GM19025 (cell line): ENCODE data around the gene MYH14.

ENCODE experiments used
- ATAC-seq: cut with Tn5 transposase; IDR thresholded peaks from one replicate; pipeline ENCODE4 v1.9.1; 2021; ENCODE audit warnings: mild to moderate bottlenecking, low read depth, moderate library complexity; ENCODE audit not compliant: unreplicated experiment

MYH14 gene

GRCh38 chr19:50281491-50281890 lies 78.1 kb downstream of the MYH14 start:
- ATAC-seq = no peak

DNA sequence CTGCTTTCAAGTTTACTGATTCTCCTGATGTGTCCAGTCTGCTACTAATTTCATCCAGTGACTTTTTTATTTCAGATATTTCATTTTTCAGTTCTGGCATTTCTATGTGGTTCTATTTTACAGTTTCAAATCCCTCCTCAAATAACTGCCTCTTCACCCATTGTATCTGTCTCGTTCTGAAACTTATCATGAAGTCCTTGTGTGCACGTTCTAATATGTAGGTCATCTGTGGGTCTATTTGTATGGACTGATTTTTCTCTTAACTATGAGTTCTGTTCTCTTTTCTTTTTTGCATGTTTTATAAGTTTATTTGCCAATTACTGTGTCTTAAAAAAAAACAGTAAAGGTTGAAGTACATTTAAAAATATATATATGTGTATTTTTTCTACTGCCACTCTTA lies 82.4 kb downstream of the MYH14 start:
- no peak for ATAC-seq

DNA sequence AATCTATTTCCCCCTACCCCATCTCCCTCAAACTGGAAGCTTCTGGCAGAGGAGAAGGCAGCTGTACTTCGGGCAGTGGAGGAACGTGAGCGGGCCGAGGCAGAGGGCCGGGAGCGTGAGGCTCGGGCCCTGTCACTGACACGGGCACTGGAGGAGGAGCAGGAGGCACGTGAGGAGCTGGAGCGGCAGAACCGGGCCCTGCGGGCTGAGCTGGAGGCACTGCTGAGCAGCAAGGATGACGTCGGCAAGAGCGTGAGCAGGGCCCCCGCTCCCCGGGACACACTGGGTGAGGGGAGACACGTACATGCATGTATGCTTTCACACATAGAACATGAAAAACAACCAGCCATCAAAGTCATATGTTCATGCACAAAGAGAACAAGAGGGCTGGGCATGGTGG lies 83.0 kb downstream of the MYH14 start:
- ATAC-seq = no peak

DNA sequence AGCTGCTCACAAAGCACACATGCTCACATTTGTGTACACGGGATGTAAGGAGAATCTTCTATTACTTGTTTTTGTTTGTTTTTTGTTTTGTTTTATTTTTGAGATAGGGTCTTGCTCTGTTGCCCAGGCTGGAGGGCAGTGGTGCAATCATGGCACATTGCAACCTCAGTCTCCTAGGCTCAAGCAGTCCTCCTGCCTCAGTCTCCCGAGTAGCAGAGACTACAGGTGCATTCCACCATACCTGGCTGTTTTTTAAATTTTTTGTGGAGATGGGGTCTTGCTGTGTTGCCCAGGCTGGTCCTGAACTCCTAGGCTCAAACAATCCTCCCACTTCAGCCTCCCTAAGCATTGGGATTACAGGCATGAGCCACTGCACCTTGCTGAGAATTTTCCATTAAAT lies 83.9 kb downstream of the MYH14 start:
- ATAC-seq = no peak

GRCh38 chr19:50288954-50289353 lies 85.5 kb downstream of the MYH14 start:
- no peak for ATAC-seq

- no peak for ATAC-seq
These were observed 86.6 kb downstream of the MYH14 start for GRCh38 chr19:50290011-50290410.

GRCh38 chr19:50290775-50291174 lies 87.4 kb downstream of the MYH14 start:
- no peak for ATAC-seq

GRCh38 chr19:50292216-50292827 lies 88.9 kb downstream of the MYH14 start:
- no peak for ATAC-seq

- no peak for ATAC-seq
These were observed 90.0 kb downstream of the MYH14 start for GRCh38 chr19:50293263-50294004.

DNA sequence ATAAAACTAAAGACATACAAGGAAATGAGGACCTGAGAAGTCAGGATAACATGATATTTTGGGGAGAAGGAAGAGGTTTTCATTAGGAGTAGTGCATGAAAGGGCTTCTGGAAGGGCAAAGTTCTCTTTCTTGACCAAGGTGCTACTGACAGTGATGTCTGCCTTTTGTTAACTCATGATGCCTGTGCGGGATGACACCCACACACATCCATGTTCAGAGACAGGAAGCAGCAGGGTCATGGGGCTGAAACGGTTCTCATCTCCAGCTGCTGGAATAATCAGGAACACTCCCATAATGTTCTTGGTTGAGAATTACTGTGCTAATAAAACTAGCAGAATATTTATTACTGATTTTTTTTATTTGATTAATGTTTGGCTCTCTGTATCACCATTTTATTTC lies 96.6 kb downstream of the MYH14 start:
- ATAC-seq = no peak

GRCh38 chr19:50300814-50301606 lies 97.6 kb downstream of the MYH14 start:
- no peak for ATAC-seq

DNA sequence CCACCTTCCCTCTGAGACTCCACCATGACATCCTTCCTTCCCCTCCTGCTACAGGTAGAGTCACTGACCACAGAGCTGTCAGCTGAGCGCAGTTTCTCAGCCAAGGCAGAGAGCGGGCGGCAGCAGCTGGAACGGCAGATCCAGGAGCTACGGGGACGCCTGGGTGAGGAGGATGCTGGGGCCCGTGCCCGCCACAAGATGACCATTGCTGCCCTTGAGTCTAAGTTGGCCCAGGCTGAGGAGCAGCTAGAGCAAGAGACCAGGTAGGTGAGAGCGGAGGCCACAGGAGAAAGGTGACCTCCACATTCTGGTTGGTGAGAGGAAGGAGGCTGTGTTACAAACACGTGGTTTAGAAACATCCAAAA lies 98.2 kb downstream of the MYH14 start:
- ATAC-seq = no peak

- ATAC-seq = no peak
These were observed 100.1 kb downstream of the MYH14 start for GRCh38 chr19:50303558-50303957.

- ATAC-seq = no peak
These were observed 105.6 kb downstream of the MYH14 start for GRCh38 chr19:50308991-50309390.

DNA sequence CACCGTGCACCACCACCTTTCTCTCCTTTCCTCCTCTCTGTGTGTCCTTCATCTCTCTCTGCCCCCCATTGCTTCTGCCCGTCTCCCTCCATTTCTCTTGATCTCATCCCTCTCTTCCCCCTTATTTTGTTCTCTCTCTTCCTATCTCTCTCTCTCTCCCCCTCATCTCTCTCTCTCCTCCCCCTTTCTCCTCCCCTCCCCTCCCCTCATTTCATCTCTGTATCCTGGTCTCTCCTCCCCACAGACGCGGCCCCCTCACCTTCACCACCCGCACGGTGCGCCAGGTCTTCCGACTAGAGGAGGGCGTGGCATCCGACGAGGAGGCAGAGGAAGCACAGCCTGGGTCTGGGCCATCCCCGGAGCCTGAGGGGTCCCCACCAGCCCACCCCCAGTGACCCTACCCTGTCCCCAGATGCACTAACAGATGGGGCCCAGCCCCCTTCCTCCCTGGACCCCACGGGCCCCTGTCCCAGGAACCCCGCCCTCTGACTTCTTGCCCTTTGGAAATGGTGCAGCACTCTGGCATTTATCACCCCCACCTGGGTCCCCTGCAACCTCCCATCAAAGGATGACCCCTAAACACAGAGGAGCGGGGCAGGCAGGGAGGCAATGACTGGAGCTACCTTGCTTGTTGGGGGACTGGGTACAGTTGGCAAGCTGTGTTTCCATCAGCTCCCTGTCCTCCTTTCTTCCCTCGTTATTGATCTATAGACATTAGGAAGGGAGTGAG lies 106.1 kb downstream of the MYH14 start:
- no peak for ATAC-seq

- ATAC-seq = no peak
These were observed 107.5 kb downstream of the MYH14 start for GRCh38 chr19:50310759-50311465.

DNA sequence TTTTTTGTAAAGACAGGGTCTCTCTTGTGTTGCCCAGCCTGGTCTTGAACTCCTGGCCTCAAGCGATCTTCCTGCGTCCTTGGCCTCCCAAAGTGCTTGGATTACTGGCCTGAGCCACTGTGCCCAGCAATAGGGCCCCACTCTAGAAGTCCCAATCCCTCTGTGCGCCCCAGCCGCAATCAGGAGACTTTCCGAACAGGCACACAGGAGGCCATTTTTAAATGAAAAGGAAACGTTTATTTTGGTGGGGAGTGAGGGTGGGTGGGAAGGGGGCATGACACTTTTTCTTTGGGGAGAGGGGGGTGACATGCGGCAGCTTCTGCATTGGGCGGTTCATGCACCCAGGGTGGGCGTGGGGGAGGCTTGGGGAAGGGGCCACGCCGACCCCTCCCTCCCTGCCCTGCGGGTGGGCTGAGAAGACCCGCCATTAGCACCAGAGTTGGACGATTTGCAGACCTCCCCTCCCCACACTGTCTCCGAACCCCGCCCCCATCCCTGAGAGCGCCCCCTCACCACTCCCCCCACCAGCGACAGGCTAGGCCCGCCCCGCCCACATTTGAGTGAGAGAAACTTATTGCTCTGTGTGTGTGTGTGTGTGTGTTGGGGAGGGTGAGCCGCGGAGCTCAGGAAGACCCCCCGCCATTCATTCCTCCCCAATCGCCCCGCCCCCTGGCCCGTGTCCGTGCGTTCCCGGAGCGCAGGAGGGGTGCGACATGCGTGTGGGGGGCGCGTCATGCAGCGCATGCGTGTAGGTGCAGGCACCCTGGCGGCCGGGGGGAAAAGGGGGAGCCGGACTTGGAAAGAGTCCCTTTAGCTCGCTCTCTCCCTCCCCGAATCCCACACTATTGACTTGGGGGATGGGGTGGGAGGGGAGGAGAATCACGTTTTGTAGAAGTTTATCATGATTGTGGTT lies 108.6 kb downstream of the MYH14 start:
- no peak for ATAC-seq

- no peak for ATAC-seq
These were observed 109.8 kb downstream of the MYH14 start for GRCh38 chr19:50312967-50313811.
